GM10847 (cell line): ENCODE data around the gene LACRT.

Experiments used
- POLR2A ChIP-seq: IDR thresholded peaks from 2 replicates; pipeline ENCODE4 v1.6.1; 2011; ENCODE audit not compliant: insufficient read length; ENCODE audit errors: extremely low read depth

The LACRT gene

GRCh38 chr12:54650409-54650808 is 15.7 kb upstream of the LACRT start:
- TF ChIP-seq POLR2A, result no peak

GRCh38 chr12:54649825-54650224 is 15.1 kb upstream of the LACRT start:
- no peak for TF ChIP-seq POLR2A

- TF ChIP-seq POLR2A, result no peak
Measured at GRCh38 chr12:54648265-54648664, 13.6 kb upstream of the LACRT start, which contains the start of gene DCD. Gene DCD (minus strand): TSS chr12:54648365. CDS start chr12:54648303, 62 bp downstream.

GRCh38 chr12:54641554-54641953 is 6.9 kb upstream of the LACRT start:
- TF ChIP-seq POLR2A, result no peak

GRCh38 chr12:54641089-54641488 is 6.4 kb upstream of the LACRT start:
- TF ChIP-seq POLR2A, result no peak

GRCh38 chr12:54631988-54632728 is 2.5 kb downstream of the LACRT start:
- TF ChIP-seq POLR2A, result no peak

GRCh38 chr12:54631551-54631950 is 3.1 kb downstream of the LACRT start:
- no peak for TF ChIP-seq POLR2A

- TF ChIP-seq POLR2A, result no peak
Measured at GRCh38 chr12:54629925-54630324, 4.8 kb downstream of the LACRT start.

GRCh38 chr12:54628186-54628846 is 6.4 kb downstream of the LACRT start:
- TF ChIP-seq POLR2A, result no peak

- no peak for TF ChIP-seq POLR2A
Measured at GRCh38 chr12:54627304-54627703, 7.4 kb downstream of the LACRT start.

- TF ChIP-seq POLR2A, result no peak
Measured at GRCh38 chr12:54625598-54625997, 9.1 kb downstream of the LACRT start.

- TF ChIP-seq POLR2A, result no peak
Measured at GRCh38 chr12:54624315-54625279, 10.1 kb downstream of the LACRT start.

- TF ChIP-seq POLR2A, result no peak
Measured at GRCh38 chr12:54622463-54623183, 12.1 kb downstream of the LACRT start.

GRCh38 chr12:54616933-54617680 is 17.6 kb downstream of the LACRT start:
- TF ChIP-seq POLR2A, result no peak
